ENCODE results near the gene UBE2D2. TPM values are rescaled to one million over a fixed set of nuclear protein-coding genes. Genes with fewer than 3 reads are reported as not detected.

The UBE2D2 gene
- total RNA-seq, 1 donor from 2014 or later = 155 TPM

DNA sequence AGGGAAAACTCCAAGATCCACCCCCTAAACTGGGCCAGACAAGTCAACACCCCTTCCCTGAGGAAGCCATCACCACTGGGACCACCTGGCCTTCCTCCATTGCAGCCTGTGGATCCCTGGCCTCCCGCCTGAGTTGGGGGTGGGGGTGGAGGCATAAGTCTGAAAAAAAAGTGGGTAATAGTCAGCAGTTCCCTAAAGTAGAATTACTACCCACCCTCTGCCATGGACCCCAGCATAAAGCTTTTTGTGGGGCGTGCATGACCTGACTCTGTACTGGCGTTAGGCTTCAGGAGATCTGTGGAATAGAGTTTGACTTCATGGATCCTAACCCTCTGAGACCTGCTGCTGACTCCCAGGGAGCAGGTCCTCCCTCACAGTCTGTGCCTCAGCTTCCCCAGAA, 85.0 kb downstream of the UBE2D2 start:
- Mint-ChIP-seq H3K36me3 (ENCODE audit: insufficient read depth) (no peaks in the 10 kb centered on the region), H3K9me3 (ENCODE audit: low read depth) (no peaks in the 10 kb centered on the region), H3K4me1 (ENCODE audit: low read depth) (peaks cover 59% of the 10 kb centered on the region), H3K4me3 (ENCODE audit: low read depth) (peak overlapping the region; percentile 75), H3K27me3 (no peaks in the 10 kb centered on the region), H3K27ac (peak overlapping the region; percentile 54)
- no peak for DNase-seq (ENCODE audit: low spot score, unreplicated experiment)
- TF ChIP-seq, protein P1, sequence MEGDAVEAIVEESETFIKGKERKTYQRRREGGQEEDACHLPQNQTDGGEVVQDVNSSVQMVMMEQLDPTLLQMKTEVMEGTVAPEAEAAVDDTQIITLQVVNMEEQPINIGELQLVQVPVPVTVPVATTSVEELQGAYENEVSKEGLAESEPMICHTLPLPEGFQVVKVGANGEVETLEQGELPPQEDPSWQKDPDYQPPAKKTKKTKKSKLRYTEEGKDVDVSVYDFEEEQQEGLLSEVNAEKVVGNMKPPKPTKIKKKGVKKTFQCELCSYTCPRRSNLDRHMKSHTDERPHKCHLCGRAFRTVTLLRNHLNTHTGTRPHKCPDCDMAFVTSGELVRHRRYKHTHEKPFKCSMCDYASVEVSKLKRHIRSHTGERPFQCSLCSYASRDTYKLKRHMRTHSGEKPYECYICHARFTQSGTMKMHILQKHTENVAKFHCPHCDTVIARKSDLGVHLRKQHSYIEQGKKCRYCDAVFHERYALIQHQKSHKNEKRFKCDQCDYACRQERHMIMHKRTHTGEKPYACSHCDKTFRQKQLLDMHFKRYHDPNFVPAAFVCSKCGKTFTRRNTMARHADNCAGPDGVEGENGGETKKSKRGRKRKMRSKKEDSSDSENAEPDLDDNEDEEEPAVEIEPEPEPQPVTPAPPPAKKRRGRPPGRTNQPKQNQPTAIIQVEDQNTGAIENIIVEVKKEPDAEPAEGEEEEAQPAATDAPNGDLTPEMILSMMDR (IDR thresholded peaks at IDR 0.05; ENCODE audit: unreplicated experiment) = no peak

DNA sequence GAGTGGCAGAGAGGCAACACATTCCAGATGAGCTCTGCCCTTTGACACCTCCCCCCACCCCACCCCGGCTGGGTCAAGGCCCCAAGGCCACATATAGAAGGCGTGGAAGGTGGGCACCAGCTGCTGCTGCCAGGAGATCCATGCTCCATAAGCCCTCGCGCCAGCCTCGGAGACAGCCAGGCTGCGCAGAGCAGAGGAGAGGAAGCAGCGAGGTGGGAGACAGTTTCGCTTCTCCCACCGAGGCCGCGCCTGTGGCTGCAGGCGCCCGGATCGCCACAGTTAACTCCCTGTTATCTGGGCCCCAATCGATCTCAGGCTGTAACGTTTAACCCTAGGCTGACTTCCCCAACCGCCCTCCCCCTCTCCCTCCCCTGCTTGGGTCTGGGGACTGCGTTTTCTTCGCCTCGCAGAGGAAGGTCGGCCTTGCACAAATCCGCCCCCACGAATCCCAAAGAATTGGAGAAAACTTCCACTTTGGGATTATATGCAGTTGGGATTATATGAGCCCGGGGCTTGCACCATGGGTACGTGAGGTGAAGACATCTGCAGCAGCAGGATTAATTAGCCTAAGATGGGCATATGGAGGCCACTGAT, 85.9 kb downstream of the UBE2D2 start:
- H3K9me3 Mint-ChIP-seq (ENCODE audit: low read depth) = no peaks in the 10 kb centered on the region
- no peaks in the 10 kb centered on the region for H3K36me3 Mint-ChIP-seq (ENCODE audit: insufficient read depth)
- H3K4me1 Mint-ChIP-seq (ENCODE audit: low read depth) = peaks cover 58% of the 10 kb centered on the region
- H3K4me3 Mint-ChIP-seq (ENCODE audit: low read depth) = peak overlapping the region; percentile 75
- TF ChIP-seq, protein P1 (IDR thresholded peaks at IDR 0.05; ENCODE audit: unreplicated experiment) = no peak
- peak overlapping the region; percentile 83 for H3K27ac Mint-ChIP-seq
- DNase-seq (ENCODE audit: low spot score, unreplicated experiment) = no peak
- H3K27me3 Mint-ChIP-seq = no peaks in the 10 kb centered on the region

DNA sequence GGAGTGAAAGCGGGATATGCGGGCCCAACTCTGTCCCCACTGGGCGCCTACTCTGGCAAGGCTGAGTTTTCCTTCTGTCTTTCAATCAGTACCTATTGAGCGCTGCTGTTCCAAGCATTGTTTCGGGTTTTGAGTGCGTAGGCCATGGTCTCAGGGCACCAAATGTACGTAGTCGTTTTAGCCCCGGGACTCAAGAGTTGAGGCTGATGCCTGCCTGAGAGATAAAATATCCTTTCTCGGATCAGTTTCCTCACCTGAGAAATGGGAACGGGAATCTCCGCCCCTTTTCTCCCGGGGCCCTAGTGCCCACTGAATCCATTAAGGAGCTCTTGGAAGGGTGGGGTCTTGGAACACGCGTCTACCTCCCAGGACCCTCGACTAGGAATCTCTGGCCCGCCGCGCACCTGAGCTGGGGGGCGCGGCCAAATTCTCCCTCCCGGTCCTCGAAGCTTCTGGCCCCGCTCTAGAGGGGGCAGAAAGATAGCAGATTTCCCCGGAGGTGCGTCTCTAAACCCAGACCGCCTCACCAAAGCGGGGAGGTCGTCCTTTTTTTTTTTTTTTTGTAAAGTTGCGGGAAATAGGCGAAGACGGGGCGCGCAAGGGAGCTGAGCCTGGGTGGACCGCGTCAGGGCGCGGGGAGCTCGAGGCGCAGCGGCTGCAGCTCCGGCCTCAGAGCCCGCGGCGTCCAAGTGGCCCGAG, 86.5 kb downstream of the UBE2D2 start:
- no peaks in the 10 kb centered on the region for H3K27me3 Mint-ChIP-seq
- H3K4me1 Mint-ChIP-seq (ENCODE audit: low read depth) = peaks cover 59% of the 10 kb centered on the region
- DNase-seq (ENCODE audit: low spot score, unreplicated experiment) = no peak
- H3K9me3 Mint-ChIP-seq (ENCODE audit: low read depth) = no peaks in the 10 kb centered on the region
- peak overlapping the region; percentile 83 for H3K27ac Mint-ChIP-seq
- peak overlapping the region; percentile 75 for H3K4me3 Mint-ChIP-seq (ENCODE audit: low read depth)
- no peaks in the 10 kb centered on the region for H3K36me3 Mint-ChIP-seq (ENCODE audit: insufficient read depth)
- TF ChIP-seq, protein P1 (IDR thresholded peaks at IDR 0.05; ENCODE audit: unreplicated experiment) = no peak

DNA sequence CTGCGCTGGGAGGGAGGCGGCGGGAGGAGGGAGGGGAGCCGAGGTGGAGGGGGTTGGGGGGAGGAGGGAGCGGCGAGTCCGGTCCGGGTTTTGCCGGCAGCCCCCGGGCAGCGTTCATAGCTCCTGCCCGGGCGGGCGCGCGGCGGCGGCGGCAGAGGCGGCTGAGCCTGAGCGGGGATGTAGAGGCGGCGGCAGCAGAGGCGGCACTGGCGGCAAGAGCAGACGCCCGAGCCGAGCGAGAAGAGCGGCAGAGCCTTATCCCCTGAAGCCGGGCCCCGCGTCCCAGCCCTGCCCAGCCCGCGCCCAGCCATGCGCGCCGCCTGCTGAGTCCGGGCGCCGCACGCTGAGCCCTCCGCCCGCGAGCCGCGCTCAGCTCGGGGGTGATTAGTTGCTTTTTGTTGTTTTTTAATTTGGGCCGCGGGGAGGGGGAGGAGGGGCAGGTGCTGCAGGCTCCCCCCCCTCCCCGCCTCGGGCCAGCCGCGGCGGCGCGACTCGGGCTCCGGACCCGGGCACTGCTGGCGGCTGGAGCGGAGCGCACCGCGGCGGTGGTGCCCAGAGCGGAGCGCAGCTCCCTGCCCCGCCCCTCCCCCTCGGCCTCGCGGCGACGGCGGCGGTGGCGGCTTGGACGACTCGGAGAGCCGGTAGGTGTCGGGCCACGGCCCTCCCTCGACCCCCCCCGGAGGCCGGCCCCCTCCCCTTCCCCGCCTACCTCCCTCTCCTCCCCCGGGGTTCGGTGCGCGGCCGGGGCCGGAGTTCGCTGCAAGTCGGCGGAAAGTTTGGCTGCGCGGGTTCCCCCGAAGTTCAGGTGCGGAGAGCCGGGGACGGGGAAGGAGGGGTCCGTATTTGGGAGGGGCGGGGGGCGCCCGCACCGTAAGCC, 87.3 kb downstream of the UBE2D2 start, which contains the start of gene CXXC5:
Gene CXXC5 (plus strand): TSS at position 145 of the 877 bp plus-strand sequence. CDS start 32,175 bp downstream, outside the sequence.
- DNase-seq (ENCODE audit: low spot score, unreplicated experiment) = peak; percentile 78
- Mint-ChIP-seq H3K27me3 (no peaks in the 10 kb centered on the region), H3K4me1 (ENCODE audit: low read depth) (peaks cover 58% of the 10 kb centered on the region), H3K27ac (peak within 1 kb of the TSS; percentile 83), H3K9me3 (ENCODE audit: low read depth) (no peaks in the 10 kb centered on the region), H3K36me3 (ENCODE audit: insufficient read depth) (no peaks in the 10 kb centered on the region), H3K4me3 (ENCODE audit: low read depth) (peak within 1 kb of the TSS; percentile 96)
- TF ChIP-seq, protein P1 (IDR thresholded peaks at IDR 0.05; ENCODE audit: unreplicated experiment) = no peak
